ENCODE measurements around the gene DPH5.
"Not testable (repeated sequence)": the region's sequence is repeated elsewhere in the genome, so short reads cannot be mapped to it uniquely, and the experiment has no call there.

DPH5 gene, protein sequence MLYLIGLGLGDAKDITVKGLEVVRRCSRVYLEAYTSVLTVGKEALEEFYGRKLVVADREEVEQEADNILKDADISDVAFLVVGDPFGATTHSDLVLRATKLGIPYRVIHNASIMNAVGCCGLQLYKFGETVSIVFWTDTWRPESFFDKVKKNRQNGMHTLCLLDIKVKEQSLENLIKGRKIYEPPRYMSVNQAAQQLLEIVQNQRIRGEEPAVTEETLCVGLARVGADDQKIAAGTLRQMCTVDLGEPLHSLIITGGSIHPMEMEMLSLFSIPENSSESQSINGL

DNA sequence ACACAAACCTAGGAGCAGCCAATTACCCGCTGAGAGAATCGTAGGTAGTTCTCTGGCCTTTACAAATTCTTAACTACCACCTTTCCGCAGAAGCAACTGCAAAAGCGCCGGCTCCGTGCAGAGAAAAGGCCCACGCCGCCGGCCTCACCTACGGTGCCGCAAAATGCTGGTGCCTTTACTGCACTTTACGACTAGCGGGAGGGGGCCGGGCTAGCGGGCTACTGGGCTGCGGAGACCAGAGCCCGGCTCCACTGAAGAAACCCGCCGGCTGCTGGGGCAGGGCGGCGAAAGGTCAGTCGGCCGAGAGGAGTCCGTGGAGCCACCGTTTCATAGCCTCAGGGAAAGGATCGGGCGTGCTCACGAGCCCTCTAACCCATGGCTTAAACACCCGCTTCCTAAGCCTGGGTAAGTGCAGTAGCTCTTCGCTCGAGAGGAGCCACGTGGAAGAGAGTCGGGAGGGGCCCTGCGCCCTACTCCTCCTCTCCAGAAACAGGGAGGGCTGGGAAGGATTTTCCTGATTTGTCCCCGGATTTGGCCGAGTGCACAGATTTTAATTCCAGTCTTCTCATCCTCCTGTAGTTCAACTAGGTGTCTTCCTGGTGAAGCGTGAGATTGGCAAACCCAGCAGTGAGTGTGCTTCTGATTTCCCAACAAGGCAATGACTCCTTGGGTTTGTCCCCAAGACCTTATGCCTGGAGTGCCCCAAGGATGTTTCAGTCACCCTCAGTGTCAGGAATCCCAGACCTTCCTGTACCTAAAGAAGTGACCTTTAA lies at the start of gene DPH5:
Gene DPH5, minus strand, starts transcription at position 128 of the 773 bp plus-strand sequence. CDS start 341 bp downstream, outside the sequence.
- DNase-seq (ENCODE audit: low read depth in 4 of 4, low spot score in 1 of 4) = peak; percentile 75 to 90 (median 83)

DNA sequence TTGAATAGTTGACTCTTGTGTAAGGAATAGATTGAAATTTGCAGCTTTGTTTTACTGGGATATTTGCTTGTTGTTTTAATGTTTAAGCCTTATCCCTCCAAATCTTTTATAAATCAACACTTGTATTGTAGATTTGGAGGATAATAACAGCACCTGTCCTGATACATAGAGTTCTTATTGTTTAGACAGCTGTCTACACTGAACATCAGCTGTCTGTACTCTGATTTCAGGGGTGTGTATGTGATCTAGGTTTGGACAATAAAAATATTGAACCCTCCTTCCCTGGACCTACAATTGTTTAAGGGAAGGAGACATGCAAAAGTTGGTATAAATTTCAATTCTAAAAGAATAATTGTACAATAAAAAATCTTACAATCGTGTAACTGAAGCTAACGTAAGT lies 48.3 kb upstream of the DPH5 start:
- no peak for DNase-seq (ENCODE audit: low read depth in 4 of 4, low spot score in 1 of 4)

DNA sequence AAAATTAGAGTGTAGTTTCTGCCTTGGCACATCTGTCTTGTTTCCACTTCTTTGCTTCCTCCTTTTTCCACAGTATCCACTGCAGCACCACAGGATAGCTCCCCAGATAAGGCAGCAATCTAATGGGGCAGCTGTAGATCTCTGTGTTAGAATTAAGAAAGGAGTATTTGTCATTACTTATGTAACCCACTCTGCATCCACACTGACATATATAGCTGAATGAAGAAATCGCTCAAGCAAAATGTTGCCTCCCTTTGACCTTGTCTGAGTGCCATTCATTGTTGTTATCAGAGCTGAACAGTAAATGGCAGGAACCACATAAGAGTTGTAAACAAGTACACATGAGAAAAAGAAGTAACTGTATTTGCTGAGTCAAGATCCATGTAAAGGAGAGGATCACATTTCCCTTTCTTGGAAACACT lies 45.9 kb upstream of the DPH5 start:
- no peak for DNase-seq (ENCODE audit: low read depth in 4 of 4, low spot score in 1 of 4)

DNA sequence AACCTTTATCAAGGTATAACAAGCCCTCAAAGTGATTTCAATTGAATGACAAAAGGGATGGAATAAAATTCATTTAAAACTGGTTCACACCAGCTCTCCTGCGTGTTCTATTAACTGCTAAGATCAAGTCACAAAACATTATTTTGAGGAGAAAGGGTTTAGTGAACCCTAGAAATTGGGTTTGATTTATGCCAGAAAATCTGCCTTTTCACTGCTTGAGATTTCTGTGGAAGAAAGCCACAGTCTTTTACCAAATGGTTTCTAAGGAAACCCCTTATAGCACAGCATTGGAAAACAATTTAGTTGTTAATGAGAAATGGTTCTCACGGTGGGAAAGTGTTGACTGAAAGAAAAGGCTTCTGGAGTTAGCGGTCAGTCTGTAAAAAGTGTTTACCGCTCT lies 43.6 kb upstream of the DPH5 start:
- DNase-seq (ENCODE audit: low read depth in 4 of 4, low spot score in 1 of 4) = no peak

DNA sequence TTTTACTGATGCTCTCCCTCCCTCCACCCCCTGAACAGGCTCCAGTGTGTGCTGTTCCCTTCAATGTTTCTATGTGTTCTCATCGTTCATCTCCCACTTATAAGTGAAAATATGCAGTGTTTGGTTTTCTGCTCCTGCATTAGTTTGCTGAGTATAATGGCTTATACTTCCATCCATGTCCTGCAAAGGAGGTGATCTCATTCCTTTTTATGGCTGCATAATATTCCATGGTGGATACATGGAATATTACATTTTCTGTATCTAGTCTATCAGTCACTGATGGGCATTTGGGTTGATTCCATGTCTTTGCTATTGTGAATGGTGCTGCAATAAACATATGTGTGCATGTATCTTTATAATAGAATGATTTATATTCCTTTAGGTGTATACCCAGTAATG lies 41.4 kb upstream of the DPH5 start:
- not testable (repeated sequence) for DNase-seq (ENCODE audit: low read depth in 4 of 4, low spot score in 1 of 4)

DNA sequence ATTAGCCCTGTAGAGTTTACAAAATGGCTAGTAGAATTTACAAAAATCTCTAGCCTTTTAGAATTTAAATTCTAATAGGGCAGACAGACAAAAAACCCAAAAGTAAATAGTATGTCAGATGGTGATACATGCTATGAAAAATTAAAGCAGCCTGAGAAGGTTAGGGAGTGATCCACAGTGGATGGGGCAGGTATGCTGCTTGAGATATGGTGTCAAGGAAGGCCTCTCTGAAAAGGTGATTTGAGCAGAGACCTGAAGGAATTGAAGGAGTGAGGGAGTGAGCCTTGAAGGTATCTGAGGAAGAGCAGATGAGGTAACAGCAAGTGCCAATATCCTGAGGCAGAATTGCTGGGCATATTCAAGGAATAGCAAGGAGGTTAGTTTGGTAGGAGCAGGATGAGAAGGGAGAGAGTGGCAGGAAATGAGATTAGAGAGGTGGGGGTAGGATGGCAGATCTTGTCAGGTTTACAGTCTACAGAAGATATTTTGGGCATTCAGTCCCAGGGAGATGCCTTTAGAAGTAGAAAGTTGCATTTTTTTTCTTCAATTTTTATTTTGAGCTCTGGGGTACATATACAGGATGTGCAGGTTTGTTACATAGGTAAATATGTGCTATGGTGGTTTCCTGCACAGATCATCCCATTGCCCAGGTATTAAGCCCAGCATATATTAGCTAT lies 40.8 kb upstream of the DPH5 start:
- DNase-seq (ENCODE audit: low read depth in 4 of 4, low spot score in 1 of 4) = no peak

DNA sequence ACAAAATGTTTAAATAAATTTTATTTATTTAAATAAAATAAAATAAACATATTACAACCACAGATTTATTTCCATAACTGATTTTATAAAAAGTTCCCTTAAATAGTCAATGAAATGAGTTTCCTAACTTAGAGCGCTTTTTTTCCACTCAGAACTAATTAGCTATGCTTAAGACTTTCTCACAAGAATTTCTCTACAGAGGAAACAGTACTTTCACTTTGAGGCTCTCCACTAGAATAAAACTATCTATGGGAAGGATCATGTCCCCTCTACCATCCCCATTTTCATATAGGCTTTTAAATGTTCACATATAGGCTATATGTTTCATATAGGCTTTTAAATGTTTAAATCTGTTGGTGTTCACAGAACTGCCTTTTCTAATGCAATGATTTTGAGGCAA lies 40.0 kb upstream of the DPH5 start:
- DNase-seq (ENCODE audit: low read depth in 4 of 4, low spot score in 1 of 4) = no peak

DNA sequence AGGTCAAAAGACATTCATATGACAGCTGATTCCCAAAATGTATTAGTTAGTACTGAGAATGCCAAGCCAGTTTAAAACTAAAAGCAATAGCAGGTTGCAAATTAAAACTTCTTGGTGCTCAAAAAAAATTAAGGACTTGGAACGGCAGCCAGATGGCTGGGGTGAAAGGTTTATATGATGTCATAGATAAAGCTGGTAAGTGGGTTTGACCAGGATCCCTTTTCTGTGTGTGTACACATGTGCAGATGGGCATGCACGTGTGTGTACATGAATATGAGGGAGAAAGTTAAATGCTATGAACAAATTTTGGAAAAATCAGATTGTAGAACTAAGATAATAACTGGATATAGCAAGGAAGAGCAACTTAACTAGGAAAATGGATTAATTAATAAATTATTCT lies 39.1 kb upstream of the DPH5 start:
- no peak for DNase-seq (ENCODE audit: low read depth in 4 of 4, low spot score in 1 of 4)

DNA sequence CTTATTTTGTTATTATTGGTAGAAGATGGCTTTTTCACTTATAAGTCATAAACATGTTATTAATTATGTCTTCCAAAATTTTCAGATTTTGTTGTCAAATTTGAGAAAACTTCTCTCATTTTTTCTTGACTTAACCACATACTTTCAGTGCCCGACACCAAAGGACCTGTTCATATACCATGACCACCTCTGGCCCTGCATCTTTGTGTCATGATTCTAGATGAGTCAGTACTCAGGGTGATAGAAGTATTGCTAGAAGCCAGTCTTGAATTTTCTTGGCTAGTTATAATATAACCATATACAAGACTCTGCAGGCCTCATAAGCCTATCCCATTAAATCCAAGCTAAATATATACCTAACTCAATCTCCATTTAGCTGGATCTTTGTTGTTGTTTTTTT lies 35.4 kb upstream of the DPH5 start:
- DNase-seq (ENCODE audit: low read depth in 4 of 4, low spot score in 1 of 4) = no peak

DNA sequence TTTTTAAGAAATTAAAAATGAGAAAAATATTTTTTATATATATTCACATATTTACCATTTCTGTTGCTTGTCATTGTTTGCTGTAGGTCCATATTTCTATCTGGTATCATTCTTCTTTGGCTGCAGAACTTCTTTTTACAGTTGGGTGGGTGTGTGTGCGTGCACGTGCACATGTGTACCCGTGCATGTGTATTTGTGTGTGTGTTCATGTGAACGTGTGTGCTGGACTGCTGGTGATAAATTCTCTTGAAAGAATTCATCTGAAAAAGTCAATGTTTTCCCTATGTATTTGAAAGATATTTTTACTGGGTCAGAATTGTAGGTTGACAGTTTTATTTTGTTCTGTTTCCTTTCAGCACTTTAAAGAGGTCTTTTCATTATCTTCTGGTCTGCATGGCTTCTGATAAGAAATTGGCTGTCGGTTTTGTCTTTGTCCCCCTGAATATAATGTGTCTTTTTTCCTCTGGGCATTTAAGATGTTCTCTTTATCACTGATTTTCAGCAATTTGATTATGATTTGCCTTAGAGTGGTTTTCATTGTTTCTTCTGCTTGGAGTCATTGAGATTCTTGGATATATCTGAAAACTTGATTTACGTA lies 34.5 kb upstream of the DPH5 start:
- no peak for DNase-seq (ENCODE audit: low read depth in 4 of 4, low spot score in 1 of 4)

DNA sequence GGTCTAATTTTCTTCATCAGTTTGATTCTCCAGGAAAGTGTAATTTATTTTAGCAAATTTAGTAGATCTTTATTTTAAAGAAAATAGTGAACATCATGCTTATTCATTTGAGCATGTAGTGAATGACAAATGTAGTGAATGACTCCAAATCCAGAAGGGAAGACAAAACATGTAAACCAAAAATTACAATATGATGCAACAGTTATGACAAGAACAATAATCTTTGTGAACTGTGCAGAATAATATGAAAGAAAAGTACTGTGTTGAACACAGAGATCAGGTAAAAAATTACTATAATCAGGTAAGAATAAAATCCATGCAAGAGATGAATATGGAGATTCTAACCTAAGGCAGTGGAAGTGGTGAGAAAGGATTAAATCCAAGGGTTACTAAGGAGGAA lies 30.0 kb upstream of the DPH5 start:
- no peak for DNase-seq (ENCODE audit: low read depth in 4 of 4, low spot score in 1 of 4)

DNA sequence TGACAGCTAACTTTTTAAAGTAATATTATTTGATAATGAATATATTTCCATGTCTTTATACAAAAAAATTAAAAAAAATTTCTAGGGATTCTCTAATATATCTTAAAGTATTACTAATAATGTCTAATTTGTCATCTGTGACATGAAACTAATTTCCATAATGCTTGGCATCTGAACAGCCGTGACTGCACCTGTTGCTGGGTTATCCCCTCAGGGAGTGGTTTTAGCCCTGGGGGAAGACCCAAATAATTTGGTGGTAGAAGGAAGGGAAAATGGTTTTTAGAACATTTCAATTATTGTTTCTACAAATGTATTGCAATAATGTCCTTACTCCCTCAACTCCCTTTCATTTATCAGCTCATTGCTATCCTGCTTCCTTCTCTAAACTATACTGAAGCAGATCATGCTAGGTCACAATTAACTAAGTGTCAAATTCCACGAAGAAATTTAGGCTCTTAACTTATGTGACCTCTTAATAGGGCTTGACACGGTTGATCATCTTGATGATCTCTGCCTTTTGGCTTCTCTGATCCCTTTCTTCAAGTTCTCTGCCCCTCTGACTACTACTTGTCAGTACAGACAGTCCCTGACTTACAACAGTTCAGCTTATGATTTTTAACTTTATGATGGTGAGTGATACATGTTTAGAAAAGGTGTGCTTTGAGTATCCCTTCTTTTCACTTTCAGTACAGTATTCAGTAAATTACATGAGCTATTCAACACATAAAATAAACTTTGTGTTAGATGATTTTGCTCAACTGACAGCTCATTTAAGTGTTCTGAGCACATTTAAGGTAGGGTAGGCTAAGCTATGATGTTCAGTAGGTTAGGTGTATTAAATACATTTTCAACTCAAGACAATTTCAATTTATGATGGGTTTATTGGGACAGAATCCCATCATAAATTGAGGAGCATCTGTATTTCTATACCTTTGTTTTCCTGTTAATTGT lies 26.4 kb upstream of the DPH5 start:
- no peak for DNase-seq (ENCODE audit: low read depth in 4 of 4, low spot score in 1 of 4)

DNA sequence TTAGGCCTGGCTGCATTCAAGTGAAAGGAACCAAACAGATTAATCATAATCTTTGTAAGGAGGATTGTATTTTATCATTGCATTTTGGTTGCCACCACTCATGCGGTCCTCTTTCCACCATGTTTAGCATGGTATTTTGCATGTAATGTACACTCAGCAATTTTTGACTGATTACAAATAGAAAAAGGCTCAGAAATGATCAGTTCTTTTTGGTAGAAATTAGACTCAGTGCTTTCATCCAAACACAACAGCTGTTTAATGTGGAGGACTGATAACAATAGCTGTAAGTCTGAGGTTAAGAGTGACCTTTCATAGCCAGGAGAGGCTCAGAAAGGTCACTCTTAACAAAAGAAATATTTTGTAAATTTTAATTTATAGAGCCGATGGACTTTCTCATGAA lies 25.3 kb upstream of the DPH5 start:
- DNase-seq (ENCODE audit: low read depth in 4 of 4, low spot score in 1 of 4) = no peak

DNA sequence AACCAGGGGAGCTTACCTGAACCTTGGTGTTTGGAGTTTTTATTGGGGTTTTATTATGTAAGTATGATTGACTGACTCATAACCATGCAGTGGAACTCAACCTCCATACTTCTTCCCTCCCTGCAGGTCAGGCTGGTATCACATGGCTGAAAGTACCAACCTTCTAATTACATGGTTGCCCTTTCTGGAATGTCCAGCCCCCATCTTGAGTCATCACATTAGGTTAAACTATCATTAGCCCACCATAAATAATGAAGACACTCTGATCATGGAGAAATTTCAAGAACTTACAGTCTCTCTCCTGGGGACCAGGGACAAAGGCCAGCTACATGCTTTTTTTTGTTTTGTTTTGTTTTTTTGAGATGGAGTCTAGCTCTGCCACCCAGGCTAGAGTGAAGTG lies 19.2 kb upstream of the DPH5 start:
- no peak for DNase-seq (ENCODE audit: low read depth in 4 of 4, low spot score in 1 of 4)

DNA sequence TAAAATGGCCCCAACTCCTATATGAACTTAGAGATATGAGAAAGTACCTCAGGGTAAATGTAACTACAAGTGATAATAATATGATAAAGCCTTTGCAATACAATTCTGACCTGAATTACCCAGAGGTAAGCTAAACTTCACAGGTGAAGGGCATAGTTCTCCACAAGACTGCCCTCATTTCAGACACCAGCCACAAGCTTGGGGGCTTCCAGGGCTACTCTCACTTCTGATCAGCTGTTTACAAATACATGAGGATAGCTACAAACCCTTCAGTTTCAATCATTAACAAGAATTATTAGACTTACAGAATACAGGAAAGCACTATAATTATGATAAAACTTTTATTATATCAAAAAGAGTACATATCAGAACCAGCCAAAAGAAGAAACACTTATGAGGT lies 18.7 kb upstream of the DPH5 start:
- DNase-seq (ENCODE audit: low read depth in 4 of 4, low spot score in 1 of 4) = no peak

DNA sequence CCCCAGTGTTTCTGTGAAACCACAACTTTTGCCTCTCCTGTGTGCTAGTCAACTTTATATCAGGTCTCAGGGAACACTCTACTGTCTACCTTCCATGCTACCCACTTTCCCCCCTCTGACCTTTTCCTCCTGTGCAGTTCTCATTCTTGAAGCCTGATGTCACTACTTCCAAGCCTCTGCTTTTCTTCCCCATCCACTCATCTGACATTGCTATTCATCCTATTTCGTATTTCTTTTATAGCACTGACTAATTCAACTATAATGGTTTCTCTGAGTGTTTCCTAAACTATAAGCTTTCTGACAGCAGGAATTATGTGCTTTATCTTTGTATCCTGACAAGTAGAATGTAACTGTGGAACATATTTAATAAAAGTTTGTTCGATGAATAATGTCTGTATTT lies 18.2 kb upstream of the DPH5 start:
- DNase-seq (ENCODE audit: low read depth in 4 of 4, low spot score in 1 of 4) = no peak

DNA sequence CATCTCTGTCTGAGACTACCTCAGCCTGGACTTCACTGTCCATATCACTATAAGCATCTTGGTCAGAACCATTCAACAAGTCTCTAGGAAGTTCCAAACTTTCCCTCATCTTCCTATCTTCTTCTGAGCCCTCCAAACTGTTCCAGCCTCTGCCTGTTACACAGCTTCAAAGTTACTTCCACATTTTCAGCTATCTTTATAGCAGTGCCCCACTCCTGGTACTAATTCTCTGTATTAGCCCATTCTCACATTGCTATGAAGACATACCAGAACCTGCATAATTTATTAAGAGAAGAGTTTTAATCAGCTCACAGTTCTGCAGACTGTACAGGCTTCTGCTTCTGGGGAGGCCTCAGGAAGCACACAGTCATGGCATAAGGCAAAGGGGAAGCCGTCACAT lies 15.7 kb upstream of the DPH5 start:
- no peak for DNase-seq (ENCODE audit: low read depth in 4 of 4, low spot score in 1 of 4)

DNA sequence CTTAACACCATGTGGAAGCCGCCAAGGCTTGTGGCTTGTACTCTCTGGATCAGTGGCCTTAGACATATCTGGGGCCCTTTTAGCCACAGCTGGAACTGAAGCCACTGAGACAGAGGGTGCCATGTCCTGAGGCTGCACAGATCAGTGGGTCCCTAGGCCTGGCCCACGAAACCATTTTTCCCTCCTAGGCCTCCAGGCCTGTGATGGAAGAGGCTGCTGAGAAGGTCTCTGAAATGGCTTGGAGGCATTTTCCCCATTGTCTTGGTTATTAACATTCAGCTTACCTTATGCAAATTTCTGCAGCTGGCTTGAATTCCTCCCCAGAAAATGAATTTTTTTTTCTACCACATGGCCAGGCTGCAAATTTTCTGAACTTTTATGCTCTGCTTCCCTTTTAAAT lies 15.1 kb upstream of the DPH5 start:
- no peak for DNase-seq (ENCODE audit: low read depth in 4 of 4, low spot score in 1 of 4)

DNA sequence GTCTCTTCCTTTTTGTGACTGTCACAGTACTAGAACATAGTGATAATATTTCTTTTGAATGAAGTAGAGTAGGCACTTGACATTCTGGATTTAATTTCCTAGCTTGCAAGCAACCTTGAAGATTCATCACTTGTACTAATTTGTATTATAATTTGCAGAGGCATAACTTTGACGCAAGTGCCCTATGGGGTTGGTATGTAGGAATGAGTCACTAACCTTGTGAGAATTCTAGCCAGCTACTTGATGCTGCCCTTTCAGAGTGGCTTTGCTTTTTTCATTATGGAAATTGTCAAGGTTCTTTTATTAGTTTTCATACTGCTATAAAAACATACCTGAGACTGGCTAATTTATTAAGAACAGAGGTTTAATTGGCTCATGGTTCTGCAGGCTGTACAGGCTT lies 13.7 kb upstream of the DPH5 start:
- DNase-seq (ENCODE audit: low read depth in 4 of 4, low spot score in 1 of 4) = no peak

DNA sequence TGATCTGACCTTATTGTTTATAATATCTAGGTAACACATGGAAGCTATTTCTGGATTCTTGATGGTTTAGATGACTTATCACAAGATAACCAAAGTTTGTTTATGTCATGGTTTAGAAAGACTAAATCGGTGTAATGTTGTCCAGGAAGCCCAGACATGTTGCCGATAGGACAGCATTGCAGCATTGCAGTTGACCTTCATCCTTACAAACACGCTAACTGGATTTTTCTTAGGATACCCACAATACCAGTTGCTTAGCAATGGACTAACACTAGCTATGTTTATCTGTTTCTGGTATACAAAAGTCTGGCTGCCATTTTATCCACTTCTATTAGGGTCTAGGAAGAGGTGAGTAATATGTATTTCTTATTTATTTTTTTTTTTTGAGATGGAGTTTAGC lies 11.7 kb upstream of the DPH5 start:
- DNase-seq (ENCODE audit: low read depth in 4 of 4, low spot score in 1 of 4) = no peak

DNA sequence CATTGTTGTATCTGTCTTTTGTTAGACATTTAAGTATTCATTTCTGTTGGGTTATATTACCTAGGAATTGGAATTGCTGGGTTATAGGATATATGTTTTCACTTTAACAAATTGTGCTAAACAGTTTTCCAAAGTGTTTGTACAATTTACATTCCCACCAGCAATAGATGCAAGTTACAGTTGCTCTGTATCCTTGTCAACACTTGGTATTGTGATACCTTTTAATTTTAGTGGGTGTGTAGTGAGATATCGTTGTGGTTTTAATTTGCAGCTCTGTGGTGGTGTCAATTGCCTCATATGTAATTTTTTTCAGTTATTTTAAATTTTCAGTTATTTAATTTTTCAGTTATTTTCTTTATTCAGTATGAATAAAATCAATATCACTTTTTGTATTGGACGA lies 7.4 kb upstream of the DPH5 start:
- DNase-seq (ENCODE audit: low read depth in 4 of 4, low spot score in 1 of 4) = no peak
